Stomach (tissue), 9 donors: ENCODE data around the gene TMEM190. TPM values are rescaled to one million over a fixed set of nuclear protein-coding genes. Genes with fewer than 3 reads are reported as not detected.
"Not testable (repeated sequence)": the region's sequence is repeated elsewhere in the genome, so short reads cannot be mapped to it uniquely, and the experiment has no call there.

ENCODE experiments used
- DNase-seq, 2 donors: peaks; one replicate each; pipeline versions ENCODE4 v3.0.0 to v3.0.0-alpha.2; 2013 to 2019
- H3K27ac ChIP-seq, 5 donors: fragments of 200-600 bp in 4 of 5; sonication (generic) in 4 of 5; one replicate each; pipeline ENCODE4 v1.5.1; 2013 to 2019; ENCODE audit warnings: mild to moderate bottlenecking in 1 of 5, moderate library complexity in 1 of 5
- H3K27me3 ChIP-seq, 3 donors: fragments of 200-600 bp; sonication (generic); one replicate each; pipeline ENCODE4 v1.5.1; 2017 to 2019; ENCODE audit warnings: mixed run types in 1 of 3
- H3K36me3 ChIP-seq, 4 donors: fragments of 200-600 bp; sonication (generic); 1 replicate in 3 of 4; 2 replicates in 1 of 4; pipeline ENCODE4 v1.5.1; 2016 to 2019
- H3K4me1 ChIP-seq, 4 donors: fragments of 200-600 bp; sonication (generic); one replicate each; pipeline ENCODE4 v1.5.1; 2016 to 2019
- H3K4me3 ChIP-seq, 4 donors: fragments of 200-600 bp; sonication (generic) in 3 of 4; one replicate each; pipeline ENCODE4 v1.5.1; 2016 to 2019; ENCODE audit warnings: mild to moderate bottlenecking in 1 of 4
- H3K9me3 ChIP-seq, 4 donors: fragments of 200-600 bp; sonication (generic); one replicate each; pipeline ENCODE4 v1.5.1; 2016 to 2019
- EP300 ChIP-seq: sonication (generic); formaldehyde crosslinking; IDR thresholded peaks from one replicate; pipeline ENCODE4 v1.6.1; 2017; ENCODE audit warnings: antibody characterized with exemption
- POLR2A ChIP-seq, 4 donors: fragments of 450-650 bp; IDR thresholded peaks; one replicate each; pipeline ENCODE4 v1.6.1; 2016; ENCODE audit warnings: antibody characterized with exemption in 4 of 4, control low read depth in 2 of 4, mild to moderate bottlenecking in 1 of 4, moderate library complexity in 1 of 4
- POLR2AphosphoS5 ChIP-seq, 3 donors: sonication (generic); formaldehyde crosslinking; IDR thresholded peaks; one replicate each; pipeline ENCODE4 v1.6.1; 2016; ENCODE audit warnings: antibody characterized with exemption in 3 of 3
- WGBS, 5 donors: extraction: QIAGEN DNeasy Blood & Tissue Kit in 3 of 5; methylation state at CpG; one replicate each; pipeline versions ENCODE4 v1.1.5 to v1.1.7; 2013 to 2018; 5-methylcytosine and 5-hydroxymethylcytosine counted together
- intact Hi-C: fragments of 100-400 bp; cut with DNase I; formaldehyde crosslinking; loops from one replicate; pipeline ENCODE4 v1.15.1; 2023; ENCODE audit warnings: low total_unique reads
- polyA plus RNA-seq, 3 donors: library from polyadenylated mRNA; stranded (reverse); fragments of 200-250 nt; gene quantifications; one replicate each; pipeline ENCODE4 v1.2.3, GENCODE V29; 2013
- total RNA-seq, 5 donors: library from RNA; depleted of rRNA; stranded (reverse); fragments of >200 nt; gene quantifications; one replicate each; pipeline versions ENCODE4 v1.1.0 to v1.2.3, GENCODE V29; 2014 to 2016
- TF ChIP-seq, protein P1 (sequence below), 7 experiments: fragments of 450-650 bp in 4 of 7; fragments of 200-600 bp in 3 of 7; sonication (generic) in 3 of 7; IDR thresholded peaks; one replicate each; pipeline ENCODE4 v1.5.1; 2016 to 2019; ENCODE audit warnings: antibody characterized with exemption in 7 of 7, control low read depth in 2 of 7, mild to moderate bottlenecking in 1 of 7
- donor health status: healthy with polysubstance abuse.
- donor health status: Bipolar disorder and iron deficiency.
- donor health status: healthy.

The TMEM190 gene
- total and polyA plus RNA-seq, 8 donors = 0.68 to 1.3 TPM; not detected in 6

DNA sequence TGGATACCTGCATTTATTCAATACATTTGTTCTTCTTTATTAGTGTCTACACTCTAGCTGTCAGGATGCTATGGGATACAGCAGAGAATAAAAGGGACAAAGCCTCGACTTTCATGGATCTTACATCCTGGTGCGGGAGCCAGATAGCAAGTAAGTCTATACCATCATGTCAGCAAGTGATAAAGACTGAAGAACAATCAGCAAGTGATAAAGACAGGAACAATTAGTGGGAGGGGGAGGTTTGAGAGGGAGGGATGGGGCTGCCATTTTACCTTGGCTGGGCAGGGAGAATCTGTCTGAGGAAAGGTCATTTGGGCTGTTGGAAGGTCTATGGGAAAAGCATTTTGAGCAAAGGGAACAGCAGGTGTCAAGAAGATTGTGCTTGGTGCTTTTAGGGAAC, 33.5 kb downstream of the TMEM190 start:
- no peak for TF ChIP-seq POLR2AphosphoS5 (IDR thresholded peaks at IDR 0.05)
- TF ChIP-seq, protein P1, sequence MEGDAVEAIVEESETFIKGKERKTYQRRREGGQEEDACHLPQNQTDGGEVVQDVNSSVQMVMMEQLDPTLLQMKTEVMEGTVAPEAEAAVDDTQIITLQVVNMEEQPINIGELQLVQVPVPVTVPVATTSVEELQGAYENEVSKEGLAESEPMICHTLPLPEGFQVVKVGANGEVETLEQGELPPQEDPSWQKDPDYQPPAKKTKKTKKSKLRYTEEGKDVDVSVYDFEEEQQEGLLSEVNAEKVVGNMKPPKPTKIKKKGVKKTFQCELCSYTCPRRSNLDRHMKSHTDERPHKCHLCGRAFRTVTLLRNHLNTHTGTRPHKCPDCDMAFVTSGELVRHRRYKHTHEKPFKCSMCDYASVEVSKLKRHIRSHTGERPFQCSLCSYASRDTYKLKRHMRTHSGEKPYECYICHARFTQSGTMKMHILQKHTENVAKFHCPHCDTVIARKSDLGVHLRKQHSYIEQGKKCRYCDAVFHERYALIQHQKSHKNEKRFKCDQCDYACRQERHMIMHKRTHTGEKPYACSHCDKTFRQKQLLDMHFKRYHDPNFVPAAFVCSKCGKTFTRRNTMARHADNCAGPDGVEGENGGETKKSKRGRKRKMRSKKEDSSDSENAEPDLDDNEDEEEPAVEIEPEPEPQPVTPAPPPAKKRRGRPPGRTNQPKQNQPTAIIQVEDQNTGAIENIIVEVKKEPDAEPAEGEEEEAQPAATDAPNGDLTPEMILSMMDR (IDR thresholded peaks at IDR 0.05) = no peak
- TF ChIP-seq POLR2A (IDR thresholded peaks at IDR 0.05) = no peak
- TF ChIP-seq EP300 = no peak
- H3K27me3 ChIP-seq = no peaks in the 10 kb centered on the region
- no peak overlapping the region for H3K27ac ChIP-seq
- H3K4me3 ChIP-seq = no peak overlapping the region
- no peaks in the 10 kb centered on the region for H3K9me3 ChIP-seq
- H3K4me1 ChIP-seq = peaks cover 15 to 25% (median 22%) of the 10 kb centered on the region in 4 donors
- WGBS, 5 donors = 90 to 97% (median 94%) methylated on average over 2 of the region's 2 CpGs
- intact Hi-C loops = loop anchor here (10.0 kb wide), 1 partner anchor 105 kb away; no protein-coding TSS in a partner anchor
- no peak for DNase-seq
- peaks cover 8 to 13% (median 9%) of the 10 kb centered on the region in 4 donors for H3K36me3 ChIP-seq

DNA sequence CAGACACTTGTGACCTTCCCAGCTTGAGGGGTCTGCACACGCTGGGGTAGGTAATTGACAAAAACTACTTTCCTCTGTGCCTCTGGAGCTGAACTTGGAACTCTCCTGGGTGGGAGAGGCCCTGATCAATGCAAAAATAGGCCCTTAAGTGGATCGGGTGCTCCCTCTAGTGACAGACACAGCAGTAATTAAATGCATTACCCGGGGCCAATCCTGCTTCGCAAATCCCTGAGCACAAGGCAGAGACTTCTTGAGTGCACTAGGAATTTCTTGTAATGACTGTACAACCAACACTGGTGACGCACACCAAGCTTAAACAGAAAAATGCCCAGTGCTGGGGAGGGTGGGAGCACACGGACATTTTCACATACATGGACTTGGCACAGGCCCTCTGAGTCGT, 41.6 kb downstream of the TMEM190 start:
- intact Hi-C loops = loop anchor here (5.0 to 10.0 kb wide), 2 partner anchors 113 to 276 kb away; no protein-coding TSS in a partner anchor
- TF ChIP-seq POLR2AphosphoS5 (IDR thresholded peaks at IDR 0.05) (peak in 1 of 3 donors; percentile 7), EP300 (no peak), POLR2A (IDR thresholded peaks at IDR 0.05) (no peak)
- TF ChIP-seq, protein P1 (IDR thresholded peaks at IDR 0.05) = peak in 5 of 7 experiments; percentile 30 to 75 (median 57)
- Histone ChIP-seq H3K4me3 (no peak overlapping the region), H3K36me3 (no peaks in the 10 kb centered on the region), H3K9me3 (no peaks in the 10 kb centered on the region), H3K4me1 (no peaks in the 10 kb centered on the region), H3K27ac (no peak overlapping the region), H3K27me3 (peaks cover 0 to 26% (median 0%) of the 10 kb centered on the region in 3 donors)
- 12 to 21% (median 15%) methylated on average over 4 to 7 of the region's 7 CpGs for WGBS, 5 donors
- peak; percentile 57 to 92 for DNase-seq

DNA sequence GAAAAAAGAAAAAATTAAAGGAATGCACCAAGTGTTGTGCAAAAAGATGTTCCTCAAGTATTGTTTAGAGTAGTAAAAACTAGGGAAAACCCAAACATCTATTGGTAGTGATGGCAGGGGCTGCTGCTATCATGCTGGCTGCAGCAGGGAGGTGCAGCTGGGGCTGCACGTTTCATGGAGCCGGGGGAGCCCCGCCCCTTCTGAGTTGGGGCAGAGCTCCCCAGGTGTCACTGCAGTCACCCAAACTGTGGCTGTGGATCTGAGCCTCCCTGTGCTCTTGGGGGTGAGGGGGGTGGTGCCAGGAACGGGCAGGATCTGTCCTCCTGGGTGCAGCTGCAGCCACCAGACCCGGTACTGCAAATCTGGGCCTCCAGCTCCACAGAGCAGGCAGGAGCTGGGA, 42.5 kb downstream of the TMEM190 start:
- Histone ChIP-seq H3K9me3 (no peaks in the 10 kb centered on the region), H3K27ac (no peak overlapping the region), H3K4me1 (no peaks in the 10 kb centered on the region), H3K27me3 (peaks cover 0 to 32% (median under 1%) of the 10 kb centered on the region in 3 donors), H3K36me3 (no peaks in the 10 kb centered on the region), H3K4me3 (no peak overlapping the region)
- WGBS, 5 donors = 36 to 59% (median 52%) methylated on average over 4 to 5 of the region's 5 CpGs
- intact Hi-C loops = loop anchor here (5.0 to 10.0 kb wide), 2 partner anchors 114 to 277 kb away; no protein-coding TSS in a partner anchor
- TF ChIP-seq POLR2A (IDR thresholded peaks at IDR 0.05) (no peak), EP300 (no peak), POLR2AphosphoS5 (IDR thresholded peaks at IDR 0.05) (no peak)
- TF ChIP-seq, protein P1 (IDR thresholded peaks at IDR 0.05) = no peak
- no peak for DNase-seq

DNA sequence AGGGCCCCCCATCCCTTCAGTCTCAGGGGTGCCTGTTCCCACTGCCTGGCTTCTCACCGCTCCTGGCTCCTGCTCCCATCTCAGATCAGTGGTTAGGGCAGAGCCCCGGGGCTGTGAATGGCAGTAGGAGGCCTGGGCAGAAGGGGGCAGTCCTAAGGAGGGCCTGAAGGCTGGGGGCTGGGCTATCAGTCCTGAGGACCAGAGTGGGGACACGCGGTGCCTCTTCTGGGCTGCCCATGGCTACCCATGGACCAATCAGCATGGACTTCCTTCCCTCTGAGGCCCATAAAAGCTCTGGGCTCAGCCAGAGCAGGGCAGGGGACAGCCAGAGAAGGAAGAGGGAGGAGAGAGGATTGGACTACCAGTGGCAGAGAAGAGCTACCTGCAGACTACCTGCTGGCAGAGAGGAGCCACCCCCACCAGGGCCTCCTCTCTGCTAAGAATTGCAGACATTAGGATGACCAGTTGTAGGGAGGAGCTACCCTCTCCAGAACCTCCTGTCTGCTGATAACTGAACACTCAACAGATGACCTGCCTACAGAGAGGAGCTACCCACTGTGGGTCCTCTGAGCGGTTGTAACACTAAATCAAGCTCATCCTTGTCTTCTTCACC, 43.1 kb downstream of the TMEM190 start:
- H3K36me3 ChIP-seq = no peaks in the 10 kb centered on the region
- WGBS, 5 donors = 53 to 84% (median 70%) methylated on average over 3 to 5 of the region's 5 CpGs
- no peaks in the 10 kb centered on the region for H3K4me1 ChIP-seq
- H3K27ac ChIP-seq = no peak overlapping the region
- no peak overlapping the region for H3K4me3 ChIP-seq
- no peak for DNase-seq
- no peak for TF ChIP-seq POLR2AphosphoS5 (IDR thresholded peaks at IDR 0.05)
- TF ChIP-seq, protein P1 (IDR thresholded peaks at IDR 0.05) = no peak
- no peak for TF ChIP-seq POLR2A (IDR thresholded peaks at IDR 0.05)
- no peak for TF ChIP-seq EP300
- H3K27me3 ChIP-seq = peaks cover 0 to 38% (median 7%) of the 10 kb centered on the region in 3 donors
- H3K9me3 ChIP-seq = no peaks in the 10 kb centered on the region
- intact Hi-C loops = loop anchor here (5.0 to 10.0 kb wide), 2 partner anchors 115 to 277 kb away; no protein-coding TSS in a partner anchor

DNA sequence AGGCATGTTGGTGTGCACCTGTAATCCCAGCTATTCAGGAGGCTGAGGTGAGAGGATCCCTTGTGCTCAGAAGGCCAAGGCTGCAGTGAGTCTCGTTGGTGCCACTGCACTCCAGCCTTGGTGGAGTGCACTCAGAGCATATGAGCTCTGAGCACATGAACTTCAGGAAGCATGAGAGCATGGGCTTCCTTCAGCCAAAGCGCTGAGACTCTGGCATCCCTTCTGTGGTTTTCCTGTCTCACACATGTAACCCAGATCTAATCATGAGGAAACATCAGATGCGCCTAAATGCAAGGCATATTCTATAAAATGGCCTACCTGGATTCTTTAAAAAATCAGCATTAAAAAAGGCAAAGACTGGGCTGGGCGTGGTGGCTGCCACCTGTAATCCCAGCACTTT, 44.7 kb downstream of the TMEM190 start:
- H3K4me1 ChIP-seq, H3K9me3 ChIP-seq, H3K27ac ChIP-seq, DNase-seq, H3K4me3 ChIP-seq, H3K36me3 ChIP-seq, intact Hi-C loops: not testable (repeated sequence)
- H3K27me3 ChIP-seq = peaks cover 0 to 48% (median 12%) of the 10 kb centered on the region in 3 donors
- WGBS, 5 donors = 45 to 68% (median 59%) methylated on average over 3 to 4 of the region's 4 CpGs
